ENCODE data around the gene TTLL12.

TTLL12 gene

GRCh38 chr22:43210631-43211515 lies 23.9 kb upstream of the TTLL12 start:
- Histone ChIP-seq H3K9ac (ENCODE audit: low read length) (no peak overlapping the region), H3K27ac (ENCODE audit: low read depth, low read length) (no peak overlapping the region)

GRCh38 chr22:43209971-43210370 lies 23.0 kb upstream of the TTLL12 start:
- Histone ChIP-seq H3K36me3 (ENCODE audit: control insufficient read depth, insufficient read depth, low read length) (no peaks in the 10 kb centered on the region), H3K27me3 (ENCODE audit: control insufficient read depth, insufficient read depth, low read length) (peaks cover 9% of the 10 kb centered on the region), H3K4me3 (ENCODE audit: low read length) (no peak overlapping the region), H3K9ac (ENCODE audit: low read length) (no peak overlapping the region), H3K27ac (ENCODE audit: low read depth, low read length) (no peak overlapping the region), H3K4me1 (ENCODE audit: control insufficient read depth, insufficient read depth, low read length) (no peaks in the 10 kb centered on the region)

More at GRCh38 chr22:43210631-43211515, 23.9 kb upstream of the TTLL12 start:
- no peaks in the 10 kb centered on the region for H3K4me1 ChIP-seq (ENCODE audit: control insufficient read depth, insufficient read depth, low read length)
- H3K27me3 ChIP-seq (ENCODE audit: control insufficient read depth, insufficient read depth, low read length) = peaks cover 9% of the 10 kb centered on the region
- H3K4me3 ChIP-seq (ENCODE audit: low read length) = no peak overlapping the region
- H3K36me3 ChIP-seq (ENCODE audit: control insufficient read depth, insufficient read depth, low read length) = no peaks in the 10 kb centered on the region

- H3K4me1 ChIP-seq (ENCODE audit: control insufficient read depth, insufficient read depth, low read length) = no peaks in the 10 kb centered on the region
Measured at GRCh38 chr22:43209523-43209890, 22.6 kb upstream of the TTLL12 start.

DNA sequence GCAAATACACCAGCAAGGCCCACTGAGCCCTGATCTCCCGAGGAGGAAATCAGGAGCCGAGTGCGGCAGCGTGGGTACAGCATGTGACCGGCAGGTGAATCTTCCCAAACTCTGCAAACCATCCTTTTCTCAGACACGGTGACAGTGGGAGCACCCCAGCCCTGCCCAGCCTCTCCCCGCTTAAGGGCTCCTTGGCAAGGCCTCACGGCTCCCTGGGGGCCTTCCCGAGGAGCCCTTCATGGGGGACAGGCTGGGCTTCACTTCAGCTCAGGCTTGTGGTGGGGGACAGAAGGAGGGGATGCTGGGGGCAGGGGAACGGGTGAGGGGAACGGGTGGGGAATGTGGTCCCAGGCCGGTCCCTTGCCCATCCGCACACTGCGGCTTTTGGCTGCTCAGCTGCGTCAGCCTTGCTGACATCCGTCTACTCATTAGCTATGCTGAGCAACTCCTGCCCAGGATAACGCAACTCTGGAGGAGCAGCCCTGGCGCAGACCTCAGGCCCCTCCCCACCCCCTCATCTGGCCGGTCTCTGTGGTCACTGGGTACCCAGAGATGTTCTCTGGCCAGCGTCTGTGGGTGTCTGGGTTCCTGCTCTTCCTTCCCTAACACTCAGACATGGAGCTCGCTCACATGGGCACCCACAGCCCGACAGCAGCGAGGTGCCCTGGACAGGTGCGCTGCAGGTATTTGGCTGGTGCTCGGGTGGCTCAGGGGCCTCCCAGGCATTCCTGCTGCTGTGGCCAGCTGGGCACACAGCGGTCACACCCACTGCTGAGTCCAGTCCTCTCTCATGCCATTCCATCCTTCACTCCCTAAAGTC lies 22.0 kb upstream of the TTLL12 start:
- no peak overlapping the region for H3K27ac ChIP-seq (ENCODE audit: low read depth, low read length)
- H3K4me3 ChIP-seq (ENCODE audit: low read length) = no peak overlapping the region
- H3K27me3 ChIP-seq (ENCODE audit: control insufficient read depth, insufficient read depth, low read length) = peaks cover 9% of the 10 kb centered on the region
- H3K9ac ChIP-seq (ENCODE audit: low read length) = no peak overlapping the region
- H3K36me3 ChIP-seq (ENCODE audit: control insufficient read depth, insufficient read depth, low read length) = no peaks in the 10 kb centered on the region
- H3K4me1 ChIP-seq (ENCODE audit: control insufficient read depth, insufficient read depth, low read length) = no peaks in the 10 kb centered on the region

More at GRCh38 chr22:43209523-43209890, 22.6 kb upstream of the TTLL12 start:
- H3K9ac ChIP-seq (ENCODE audit: low read length) = no peak overlapping the region
- H3K27me3 ChIP-seq (ENCODE audit: control insufficient read depth, insufficient read depth, low read length) = peaks cover 9% of the 10 kb centered on the region
- no peak overlapping the region for H3K4me3 ChIP-seq (ENCODE audit: low read length)
- H3K36me3 ChIP-seq (ENCODE audit: control insufficient read depth, insufficient read depth, low read length) = no peaks in the 10 kb centered on the region
- no peak overlapping the region for H3K27ac ChIP-seq (ENCODE audit: low read depth, low read length)

GRCh38 chr22:43207849-43208702 lies 21.1 kb upstream of the TTLL12 start:
- Histone ChIP-seq H3K27me3 (ENCODE audit: control insufficient read depth, insufficient read depth, low read length) (peaks cover 9% of the 10 kb centered on the region), H3K9ac (ENCODE audit: low read length) (no peak overlapping the region), H3K36me3 (ENCODE audit: control insufficient read depth, insufficient read depth, low read length) (no peaks in the 10 kb centered on the region), H3K27ac (ENCODE audit: low read depth, low read length) (no peak overlapping the region), H3K4me1 (ENCODE audit: control insufficient read depth, insufficient read depth, low read length) (no peaks in the 10 kb centered on the region), H3K4me3 (ENCODE audit: low read length) (no peak overlapping the region)

GRCh38 chr22:43207386-43207785 lies 20.5 kb upstream of the TTLL12 start:
- peaks cover 9% of the 10 kb centered on the region for H3K27me3 ChIP-seq (ENCODE audit: control insufficient read depth, insufficient read depth, low read length)
- H3K36me3 ChIP-seq (ENCODE audit: control insufficient read depth, insufficient read depth, low read length) = no peaks in the 10 kb centered on the region
- H3K4me3 ChIP-seq (ENCODE audit: low read length) = no peak overlapping the region
- H3K4me1 ChIP-seq (ENCODE audit: control insufficient read depth, insufficient read depth, low read length) = no peaks in the 10 kb centered on the region
- H3K9ac ChIP-seq (ENCODE audit: low read length) = no peak overlapping the region
- no peak overlapping the region for H3K27ac ChIP-seq (ENCODE audit: low read depth, low read length)

DNA sequence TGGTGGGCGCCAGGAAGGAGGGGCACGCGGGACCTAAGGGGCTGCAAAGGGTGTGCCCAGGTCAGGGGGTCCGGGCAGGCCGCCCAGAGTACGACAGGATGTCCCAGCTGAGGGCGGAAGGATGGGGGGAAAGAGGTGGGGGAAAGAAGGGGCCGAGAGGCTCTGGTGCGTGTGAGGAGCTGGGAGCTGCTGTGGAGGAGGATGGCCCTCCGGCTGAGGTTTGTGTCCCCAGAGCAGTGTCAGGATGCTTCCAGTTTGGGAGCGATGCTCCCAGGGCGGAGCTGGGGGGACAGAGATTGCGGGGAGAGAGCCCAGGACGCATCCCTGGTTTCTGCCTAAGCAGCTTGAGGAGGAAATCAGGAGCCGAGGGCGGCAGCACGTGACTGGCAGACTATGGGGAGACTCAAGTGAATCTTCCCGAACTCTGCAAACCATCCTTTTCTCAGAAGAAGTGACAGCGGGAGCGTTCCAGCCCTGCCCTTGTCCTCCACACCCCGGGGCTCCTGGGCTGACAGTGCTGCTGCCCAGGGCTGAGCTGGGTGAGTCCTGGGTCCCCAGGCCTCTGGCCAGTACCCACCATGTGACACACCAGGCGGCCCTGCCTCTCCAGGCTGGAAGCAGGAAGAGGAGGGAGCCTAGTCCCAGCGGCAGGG lies 19.7 kb upstream of the TTLL12 start:
- no peak overlapping the region for H3K4me3 ChIP-seq (ENCODE audit: low read length)
- H3K4me1 ChIP-seq (ENCODE audit: control insufficient read depth, insufficient read depth, low read length) = no peaks in the 10 kb centered on the region
- H3K9ac ChIP-seq (ENCODE audit: low read length) = no peak overlapping the region
- H3K27ac ChIP-seq (ENCODE audit: low read depth, low read length) = no peak overlapping the region
- peaks cover 9% of the 10 kb centered on the region for H3K27me3 ChIP-seq (ENCODE audit: control insufficient read depth, insufficient read depth, low read length)
- no peaks in the 10 kb centered on the region for H3K36me3 ChIP-seq (ENCODE audit: control insufficient read depth, insufficient read depth, low read length)

DNA sequence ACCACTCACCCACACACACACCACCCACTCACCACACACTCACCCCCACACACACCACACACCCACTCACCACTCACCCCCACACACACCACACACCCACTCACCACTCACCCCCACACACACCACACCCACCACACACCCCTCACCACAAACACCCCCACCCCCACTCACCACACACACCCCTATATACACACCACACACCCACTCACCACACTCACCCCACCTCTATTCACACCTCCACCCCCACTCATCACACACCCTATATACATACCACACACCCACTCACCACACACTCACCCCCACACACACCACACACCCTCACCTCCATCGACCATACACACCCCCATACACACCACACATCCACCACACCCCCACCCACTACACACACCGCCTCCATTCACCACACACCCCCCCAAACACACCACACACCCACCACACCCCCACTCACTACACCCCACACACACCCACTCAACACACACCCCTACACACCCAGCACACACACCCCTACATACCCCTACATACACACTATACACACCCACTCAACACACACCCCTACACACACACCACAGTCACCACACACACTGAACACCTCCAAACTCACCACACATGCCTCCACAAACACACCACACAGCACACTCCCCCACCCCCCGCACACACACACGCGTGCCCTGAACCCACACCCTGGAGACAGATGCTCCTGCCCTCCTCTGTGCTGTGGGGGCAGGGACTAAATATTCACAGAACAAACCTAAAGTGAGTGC lies 19.0 kb upstream of the TTLL12 start:
- no peak overlapping the region for H3K9ac ChIP-seq (ENCODE audit: low read length)
- H3K4me3 ChIP-seq (ENCODE audit: low read length) = no peak overlapping the region
- no peaks in the 10 kb centered on the region for H3K4me1 ChIP-seq (ENCODE audit: control insufficient read depth, insufficient read depth, low read length)
- H3K27ac ChIP-seq (ENCODE audit: low read depth, low read length) = no peak overlapping the region
- peaks cover 9% of the 10 kb centered on the region for H3K27me3 ChIP-seq (ENCODE audit: control insufficient read depth, insufficient read depth, low read length)
- H3K36me3 ChIP-seq (ENCODE audit: control insufficient read depth, insufficient read depth, low read length) = no peaks in the 10 kb centered on the region

DNA sequence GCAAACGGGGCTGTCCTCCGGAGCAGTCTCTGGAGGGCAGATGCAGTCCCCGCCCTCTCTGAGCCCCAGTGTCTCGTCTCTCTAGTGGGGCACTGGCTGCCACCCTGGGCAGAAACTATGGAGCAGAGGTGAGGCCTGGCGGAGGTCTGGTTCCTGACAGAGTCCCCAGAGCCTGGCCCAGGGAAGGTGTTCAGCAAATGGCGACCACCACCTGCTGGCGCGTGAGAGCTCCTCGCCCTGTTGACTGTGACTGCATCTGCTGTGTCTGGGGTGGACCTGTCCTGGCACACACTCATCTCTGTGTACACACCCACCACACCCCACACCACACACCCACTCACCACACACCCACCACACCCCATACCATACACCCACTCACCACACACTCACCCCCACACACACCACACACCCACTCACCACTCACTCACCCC lies 18.3 kb upstream of the TTLL12 start:
- Histone ChIP-seq H3K36me3 (ENCODE audit: control insufficient read depth, insufficient read depth, low read length) (no peaks in the 10 kb centered on the region), H3K27ac (ENCODE audit: low read depth, low read length) (no peak overlapping the region)

DNA sequence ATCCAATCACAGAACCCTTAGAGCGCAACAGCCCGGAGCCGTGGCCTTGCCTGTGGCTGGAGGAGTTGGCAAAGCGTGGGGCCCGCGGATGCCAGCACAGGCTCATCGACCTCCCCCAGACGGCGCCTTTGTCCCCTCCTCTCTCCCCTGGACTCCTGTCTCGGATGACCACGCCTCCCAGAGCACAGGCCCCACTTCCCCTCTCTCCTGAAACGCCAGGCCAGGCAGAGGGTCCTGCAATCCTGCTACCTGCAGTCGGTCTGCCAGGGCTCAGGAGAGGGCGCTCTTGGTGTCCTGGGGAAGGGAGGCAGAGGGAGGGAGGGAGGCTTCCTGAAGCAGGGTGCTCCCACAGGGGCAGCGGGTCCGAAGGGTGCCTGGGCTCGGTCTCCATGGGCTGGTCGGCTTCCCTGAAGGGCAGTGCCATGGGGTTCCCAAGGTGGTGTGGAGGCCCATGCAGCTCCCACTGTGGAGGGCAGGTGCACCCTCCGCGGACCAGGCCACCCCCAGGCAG lies 16.6 kb upstream of the TTLL12 start:
- Histone ChIP-seq H3K27me3 (ENCODE audit: control insufficient read depth, insufficient read depth, low read length) (peaks cover 9% of the 10 kb centered on the region), H3K9ac (ENCODE audit: low read length) (no peak overlapping the region), H3K4me1 (ENCODE audit: control insufficient read depth, insufficient read depth, low read length) (no peaks in the 10 kb centered on the region), H3K4me3 (ENCODE audit: low read length) (no peak overlapping the region), H3K27ac (ENCODE audit: low read depth, low read length) (no peak overlapping the region), H3K36me3 (ENCODE audit: control insufficient read depth, insufficient read depth, low read length) (no peaks in the 10 kb centered on the region)

More for the DNA sequence above, 18.3 kb upstream of the TTLL12 start:
- peaks cover 9% of the 10 kb centered on the region for H3K27me3 ChIP-seq (ENCODE audit: control insufficient read depth, insufficient read depth, low read length)
- no peak overlapping the region for H3K4me3 ChIP-seq (ENCODE audit: low read length)
- H3K9ac ChIP-seq (ENCODE audit: low read length) = no peak overlapping the region
- H3K4me1 ChIP-seq (ENCODE audit: control insufficient read depth, insufficient read depth, low read length) = no peaks in the 10 kb centered on the region

DNA sequence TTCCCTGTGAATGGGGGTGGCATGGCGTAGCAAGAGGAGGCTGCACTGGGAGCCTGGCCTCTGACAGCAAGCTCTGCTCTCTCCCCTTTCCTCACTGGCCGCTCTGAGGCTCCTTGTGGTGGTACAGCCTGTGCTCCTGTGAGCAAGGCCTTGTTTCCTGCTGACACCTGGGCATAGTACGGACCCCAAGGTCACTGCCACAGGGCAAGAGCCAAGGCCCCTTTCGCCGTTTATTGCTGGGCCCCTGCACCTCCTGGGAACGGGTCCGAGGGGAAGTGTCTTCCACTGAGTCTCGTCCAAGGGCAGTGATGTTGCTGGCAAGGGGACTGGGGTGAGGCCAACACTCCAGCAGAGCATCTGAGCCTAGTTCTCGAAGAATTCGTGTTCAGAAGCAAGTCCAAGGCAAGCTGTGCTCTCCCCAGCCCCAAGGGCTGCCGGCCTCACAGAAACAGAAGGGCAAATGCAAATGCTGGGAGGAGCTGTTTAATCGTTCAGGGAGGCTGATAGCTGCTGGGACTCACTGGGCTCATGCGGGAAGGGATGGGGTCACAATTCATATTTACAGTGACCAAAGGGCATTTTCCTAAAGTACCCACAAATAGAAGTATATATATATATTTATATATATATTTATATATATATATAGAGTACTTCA lies 15.9 kb upstream of the TTLL12 start:
- H3K27ac ChIP-seq (ENCODE audit: low read depth, low read length) = no peak overlapping the region
- peaks cover 9% of the 10 kb centered on the region for H3K27me3 ChIP-seq (ENCODE audit: control insufficient read depth, insufficient read depth, low read length)
- no peaks in the 10 kb centered on the region for H3K4me1 ChIP-seq (ENCODE audit: control insufficient read depth, insufficient read depth, low read length)
- H3K4me3 ChIP-seq (ENCODE audit: low read length) = no peak overlapping the region
- no peaks in the 10 kb centered on the region for H3K36me3 ChIP-seq (ENCODE audit: control insufficient read depth, insufficient read depth, low read length)
- H3K9ac ChIP-seq (ENCODE audit: low read length) = no peak overlapping the region
